GM18511 (cell line): ENCODE measurements around the gene TBC1D2B.
"Not testable (repeated sequence)": the region's sequence is repeated elsewhere in the genome, so short reads cannot be mapped to it uniquely, and the experiment has no call there.

Experiments
- ATAC-seq: cut with Tn5 transposase; IDR thresholded peaks from one replicate; pipeline ENCODE4 v1.9.1; 2021; ENCODE audit warnings: mild to moderate bottlenecking, moderate library complexity; ENCODE audit not compliant: unreplicated experiment

Gene TBC1D2B

GRCh38 chr15:77958716-77959431 is 118.6 kb downstream of the TBC1D2B start:
- ATAC-seq: not testable (repeated sequence)

GRCh38 chr15:77958021-77958420 is 119.5 kb downstream of the TBC1D2B start:
- not testable (repeated sequence) for ATAC-seq

GRCh38 chr15:77953926-77954325 is 123.6 kb downstream of the TBC1D2B start:
- ATAC-seq: peak; percentile 41

GRCh38 chr15:77952928-77953446 is 124.5 kb downstream of the TBC1D2B start:
- not testable (repeated sequence) for ATAC-seq

GRCh38 chr15:77951105-77951786 is 126.3 kb downstream of the TBC1D2B start:
- not testable (repeated sequence) for ATAC-seq

GRCh38 chr15:77950470-77950869 is 127.0 kb downstream of the TBC1D2B start:
- not testable (repeated sequence) for ATAC-seq

GRCh38 chr15:77945566-77945965 is 131.9 kb downstream of the TBC1D2B start:
- no peak for ATAC-seq
